OCI-LY7 (cell line): ENCODE measurements around the gene RPS15.

Experiments used
- CTCF ChIP-seq: fragments of 200-600 bp; sonication (generic); conservative IDR thresholded peaks from 2 replicates; pipeline ENCODE4 v1.5.1; 2014; ENCODE audit warnings: mild to moderate bottlenecking, antibody characterized with exemption, low read length, moderate library complexity, mixed read lengths
- EZH2phosphoT487 ChIP-seq: fragments of 200-600 bp; sonication (generic); IDR thresholded peaks from 2 replicates; pipeline ENCODE4 v1.6.1; 2018; ENCODE audit warnings: low read depth, borderline replicate concordance, mild to moderate bottlenecking, mixed run types, antibody characterized with exemption, low read length, moderate library complexity, mixed read lengths

DNA sequence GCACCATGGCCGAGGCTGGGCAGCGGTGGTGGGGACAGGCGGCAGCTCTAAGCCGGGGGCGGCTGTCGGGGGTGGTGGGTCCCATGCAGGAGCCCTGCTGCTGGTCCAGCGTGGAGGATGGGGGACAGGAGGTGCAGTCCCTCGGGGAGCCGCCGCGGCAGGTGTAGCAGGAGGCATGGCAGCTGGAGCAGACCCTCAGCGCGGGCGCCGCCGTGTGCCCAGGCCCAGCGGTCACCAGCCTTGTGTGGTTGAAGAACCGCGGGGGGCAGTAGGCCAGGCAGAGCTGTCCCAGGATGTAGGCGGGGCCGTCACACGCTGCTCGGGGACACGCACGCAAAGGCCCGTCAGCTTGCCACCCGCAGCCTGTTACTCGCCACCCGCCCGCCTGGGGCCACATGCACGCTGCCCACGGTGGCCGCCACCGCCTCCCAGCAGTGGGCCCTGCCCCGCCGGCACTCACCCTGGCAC is 43.7 kb downstream of the RPS15 start:
- TF ChIP-seq CTCF (no peak), EZH2phosphoT487 (no peak)
